HEK293 (cell line): ENCODE measurements around the gene GRIK2.

Experiments
- CTCF ChIP-seq: fragments of 450-650 bp; formaldehyde crosslinking; IDR thresholded peaks from 2 replicates; pipeline ENCODE4 v1.5.1; 2016; ENCODE audit warnings: missing biosample characterization, missing genetic modification characterization
- IKZF3 ChIP-seq: fragments of 450-650 bp; IDR thresholded peaks from 2 replicates; pipeline ENCODE4 v1.5.0; 2018; ENCODE audit warnings: missing biosample characterization, mild to moderate bottlenecking, missing genetic modification characterization, moderate library complexity
- TCF7L2 ChIP-seq: IDR thresholded peaks from 2 replicates; pipeline ENCODE4 v1.6.1; 2011; ENCODE audit warnings: low read depth, mild to moderate bottlenecking, inconsistent platforms, low read length, moderate library complexity, borderline replicate concordance
- ZBTB11 ChIP-seq: fragments of 450-650 bp; formaldehyde crosslinking; conservative IDR thresholded peaks from 2 replicates; pipeline ENCODE4 v1.5.1; 2016; ENCODE audit warnings: low read depth, missing biosample characterization, missing genetic modification characterization
- ZNF132 ChIP-seq: fragments of 450-650 bp; formaldehyde crosslinking; IDR thresholded peaks from 2 replicates; pipeline ENCODE4 v1.5.1; 2017; ENCODE audit warnings: missing biosample characterization, missing genetic modification characterization, borderline replicate concordance
- ZNF202 ChIP-seq: fragments of 450-650 bp; formaldehyde crosslinking; IDR thresholded peaks from 2 replicates; pipeline ENCODE4 v1.5.1; 2016; ENCODE audit warnings: missing biosample characterization, missing genetic modification characterization, borderline replicate concordance
- ZNF510 ChIP-seq: fragments of 450-650 bp; formaldehyde crosslinking; IDR thresholded peaks from 2 replicates; pipeline ENCODE4 v1.5.1; 2018; ENCODE audit warnings: mild to moderate bottlenecking, missing genetic modification characterization, missing biosample characterization; ENCODE audit not compliant: insufficient replicate concordance
- ZNF580 ChIP-seq: fragments of 450-650 bp; formaldehyde crosslinking; IDR thresholded peaks from 2 replicates; pipeline ENCODE4 v1.5.1; 2016; ENCODE audit warnings: missing biosample characterization, missing genetic modification characterization
- ZNF626 ChIP-seq: fragments of 450-650 bp; sonication (Bioruptor Pico); formaldehyde crosslinking; IDR thresholded peaks from 2 replicates; pipeline ENCODE4 v1.5.1; 2018; ENCODE audit warnings: missing biosample characterization, missing genetic modification characterization, inconsistent platforms
- ZNF707 ChIP-seq: fragments of 450-650 bp; formaldehyde crosslinking; IDR thresholded peaks from 2 replicates; pipeline ENCODE4 v1.5.1; 2016; ENCODE audit warnings: missing biosample characterization, missing genetic modification characterization
- ZSCAN18 ChIP-seq: fragments of 450-650 bp; formaldehyde crosslinking; IDR thresholded peaks from 2 replicates; pipeline ENCODE4 v1.5.1; 2016; ENCODE audit warnings: missing biosample characterization, missing genetic modification characterization

GRCh38 chr6:101935732-101936131 lies 542.2 kb downstream of the GRIK2 start:
- TF ChIP-seq ZNF626 (tag by site-specific recombination), result no peak
- TF ChIP-seq ZNF510 (tag by site-specific recombination), result no peak
- TF ChIP-seq ZNF707 (tag by site-specific recombination), result no peak
- TF ChIP-seq ZBTB11 (tag by site-specific recombination), result no peak
- no peak for TF ChIP-seq CTCF (tag by site-specific recombination)
- TF ChIP-seq ZNF132 (tag by site-specific recombination), result no peak
- TF ChIP-seq TCF7L2, result no peak
- TF ChIP-seq ZSCAN18 (tag by site-specific recombination), result no peak
- TF ChIP-seq ZNF580 (tag by site-specific recombination), result no peak
- no peak for TF ChIP-seq ZNF202
- no peak for TF ChIP-seq IKZF3 (tag by site-specific recombination)
